Measurements from ENCODE around the gene KDM5B.
"Not testable (repeated sequence)": the region's sequence is repeated elsewhere in the genome, so short reads cannot be mapped to it uniquely, and the experiment has no call there.

The KDM5B gene

GRCh38 chr1:202800742-202801141, 7.5 kb downstream of the KDM5B start:
- no peak for TF ChIP-seq CTCF (IDR thresholded peaks at IDR 0.05; ENCODE audit: insufficient read depth, missing control alignments)
- FAIRE-seq (no peak), DNase-seq (ENCODE audit: insufficient read length, low spot score) (no peak)

GRCh38 chr1:202798792-202799331, 9.4 kb downstream of the KDM5B start:
- no peak for TF ChIP-seq CTCF (IDR thresholded peaks at IDR 0.05; ENCODE audit: insufficient read depth, missing control alignments)
- peak; percentile 56 for FAIRE-seq
- DNase-seq (ENCODE audit: insufficient read length, low spot score) = peak; percentile 72

- no peak for DNase-seq (ENCODE audit: insufficient read length, low spot score)
- no peak for FAIRE-seq
- TF ChIP-seq CTCF (IDR thresholded peaks at IDR 0.05; ENCODE audit: insufficient read depth, missing control alignments) = no peak
These were observed 10.0 kb downstream of the KDM5B start for GRCh38 chr1:202798260-202798659.

- TF ChIP-seq CTCF (IDR thresholded peaks at IDR 0.05; ENCODE audit: insufficient read depth, missing control alignments) = no peak
- no peak for DNase-seq (ENCODE audit: insufficient read length, low spot score)
- no peak for FAIRE-seq
These were observed 11.6 kb downstream of the KDM5B start for GRCh38 chr1:202796670-202797069.

GRCh38 chr1:202794931-202795330, 13.3 kb downstream of the KDM5B start:
- not testable (repeated sequence) for DNase-seq (ENCODE audit: insufficient read length, low spot score); FAIRE-seq

GRCh38 chr1:202794051-202794740, 14.0 kb downstream of the KDM5B start:
- FAIRE-seq = peak; percentile 16

GRCh38 chr1:202791077-202791747, 17.0 kb downstream of the KDM5B start:
- no peak for FAIRE-seq
- TF ChIP-seq CTCF (IDR thresholded peaks at IDR 0.05; ENCODE audit: insufficient read depth, missing control alignments) = no peak
- no peak for DNase-seq (ENCODE audit: insufficient read length, low spot score)

More at GRCh38 chr1:202794051-202794740, 14.0 kb downstream of the KDM5B start:
- DNase-seq (ENCODE audit: insufficient read length, low spot score) = no peak
- TF ChIP-seq CTCF (IDR thresholded peaks at IDR 0.05; ENCODE audit: insufficient read depth, missing control alignments) = no peak
